Measurements from ENCODE around the gene OSBPL3.

DNA sequence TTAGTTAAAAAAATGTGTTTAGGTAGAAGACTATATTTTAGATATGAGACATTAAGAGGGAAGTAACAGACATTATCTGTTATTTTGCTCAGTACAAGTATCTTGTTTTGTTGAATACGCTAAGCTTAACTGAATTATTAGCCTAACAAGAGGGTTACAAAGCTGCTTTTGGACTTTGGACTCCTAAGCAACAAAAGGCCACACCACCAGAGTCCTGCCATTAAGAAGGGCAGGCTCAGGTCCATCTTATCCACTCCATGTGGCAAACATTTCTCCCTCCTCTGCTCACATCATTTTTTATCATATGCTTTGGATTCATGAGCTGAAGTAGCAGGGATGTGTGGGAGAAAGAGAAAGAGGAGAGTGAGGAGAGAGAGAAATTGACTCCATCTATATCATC lies 33.5 kb downstream of the OSBPL3 start:
- TF ChIP-seq, protein P1, sequence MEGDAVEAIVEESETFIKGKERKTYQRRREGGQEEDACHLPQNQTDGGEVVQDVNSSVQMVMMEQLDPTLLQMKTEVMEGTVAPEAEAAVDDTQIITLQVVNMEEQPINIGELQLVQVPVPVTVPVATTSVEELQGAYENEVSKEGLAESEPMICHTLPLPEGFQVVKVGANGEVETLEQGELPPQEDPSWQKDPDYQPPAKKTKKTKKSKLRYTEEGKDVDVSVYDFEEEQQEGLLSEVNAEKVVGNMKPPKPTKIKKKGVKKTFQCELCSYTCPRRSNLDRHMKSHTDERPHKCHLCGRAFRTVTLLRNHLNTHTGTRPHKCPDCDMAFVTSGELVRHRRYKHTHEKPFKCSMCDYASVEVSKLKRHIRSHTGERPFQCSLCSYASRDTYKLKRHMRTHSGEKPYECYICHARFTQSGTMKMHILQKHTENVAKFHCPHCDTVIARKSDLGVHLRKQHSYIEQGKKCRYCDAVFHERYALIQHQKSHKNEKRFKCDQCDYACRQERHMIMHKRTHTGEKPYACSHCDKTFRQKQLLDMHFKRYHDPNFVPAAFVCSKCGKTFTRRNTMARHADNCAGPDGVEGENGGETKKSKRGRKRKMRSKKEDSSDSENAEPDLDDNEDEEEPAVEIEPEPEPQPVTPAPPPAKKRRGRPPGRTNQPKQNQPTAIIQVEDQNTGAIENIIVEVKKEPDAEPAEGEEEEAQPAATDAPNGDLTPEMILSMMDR (IDR thresholded peaks at IDR 0.05) = no peak
- TF ChIP-seq POLR2A (IDR thresholded peaks at IDR 0.05) (no peak), POLR2AphosphoS5 (IDR thresholded peaks at IDR 0.05) (no peak)

Data from gastroesophageal sphincter (tissue), 3 donors.